Activated T-cell treated with anti-CD3 and anti-CD28 coated beads, Interleukin-2, amount 50 U/mL, for 4 hours (primary cell): Measurements from ENCODE around the gene INO80. TPM values are rescaled to one million over a fixed set of nuclear protein-coding genes. Genes with fewer than 3 reads are reported as not detected.

Source experiments
- ATAC-seq, 2 donors: fragments of 200-7000 bp; cut with Tn5 transposase; one replicate each; pipeline ENCODE4 v1.10.0; 2021
- DNase-seq: peaks from one replicate; pipeline ENCODE4 v3.0.0-alpha.2; 2020
- H3K27me3 Mint-ChIP-seq: one replicate; pipeline ENCODE4 v1.8.0; 2021; ENCODE audit warnings: low read depth, mixed read lengths
- H3K36me3 Mint-ChIP-seq: one replicate; pipeline ENCODE4 v1.8.0; 2022; ENCODE audit warnings: mixed read lengths; ENCODE audit not compliant: insufficient read depth
- H3K4me1 Mint-ChIP-seq: one replicate; pipeline ENCODE4 v1.8.0; 2021; ENCODE audit warnings: low read depth, mixed read lengths
- H3K4me3 Mint-ChIP-seq: one replicate; pipeline ENCODE4 v1.8.0; 2021; ENCODE audit warnings: mild to moderate bottlenecking, moderate library complexity, mixed read lengths
- H3K9me3 Mint-ChIP-seq: one replicate; pipeline ENCODE4 v1.8.0; 2021; ENCODE audit warnings: mixed read lengths
- total RNA-seq, 3 donors: library from RNA; stranded (reverse); gene quantifications; one replicate each; pipeline ENCODE4 v1.2.1, GENCODE V29; 2021

INO80 gene
- total RNA-seq, 3 donors from 2014 or later: 39.2 to 42.0 (median 40.5) TPM

DNA sequence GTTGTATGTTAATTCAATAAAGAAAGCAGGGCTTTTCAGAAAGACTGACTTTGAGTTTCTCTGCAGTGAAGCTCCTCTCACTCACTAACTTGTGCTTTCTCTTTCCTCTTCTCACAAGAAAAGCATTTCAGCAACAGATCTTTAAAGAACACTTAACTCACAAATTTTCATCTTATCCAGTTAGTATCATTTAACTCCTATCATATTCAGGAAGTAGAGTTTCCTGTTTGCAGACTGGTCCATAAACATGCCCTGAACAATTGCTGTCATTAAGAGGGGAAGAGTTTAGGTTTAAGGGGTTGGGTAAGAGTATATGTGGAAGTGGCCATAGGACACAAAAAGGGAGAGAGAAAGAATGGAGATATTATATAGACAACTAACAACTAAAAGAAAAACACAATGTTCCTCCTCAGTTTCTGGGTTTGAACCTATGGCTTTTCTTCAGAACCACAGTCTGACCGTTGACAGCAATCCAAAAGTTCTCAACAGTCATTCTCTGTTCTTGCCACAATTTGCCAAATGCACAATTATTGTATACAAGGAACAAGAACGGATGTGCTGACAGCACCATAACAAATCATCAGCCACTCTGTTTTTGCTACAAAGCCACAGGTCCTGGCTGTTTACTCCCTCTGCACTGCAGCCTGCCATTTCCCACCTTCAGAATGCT, 98.9 kb downstream of the INO80 start:
- ATAC-seq: no peak
- H3K27me3 Mint-ChIP-seq: no peaks in the 10 kb centered on the region

GRCh38 chr15:41013691-41014414, 102.2 kb downstream of the INO80 start:
- DNase-seq (no peak), ATAC-seq (no peak)
- Mint-ChIP-seq H3K9me3 (no peaks in the 10 kb centered on the region), H3K27me3 (no peaks in the 10 kb centered on the region), H3K4me3 (no peak overlapping the region), H3K4me1 (peaks cover 8% of the 10 kb centered on the region), H3K36me3 (peaks cover 45% of the 10 kb centered on the region)

More for the DNA sequence above, 98.9 kb downstream of the INO80 start:
- no peak for DNase-seq
- no peaks in the 10 kb centered on the region for H3K9me3 Mint-ChIP-seq
- peaks cover 8% of the 10 kb centered on the region for H3K4me1 Mint-ChIP-seq
- no peak overlapping the region for H3K4me3 Mint-ChIP-seq
- peaks cover 40% of the 10 kb centered on the region for H3K36me3 Mint-ChIP-seq

GRCh38 chr15:41011055-41011815, 104.8 kb downstream of the INO80 start:
- DNase-seq (no peak), ATAC-seq (no peak)
- Mint-ChIP-seq H3K27me3 (no peaks in the 10 kb centered on the region), H3K4me3 (no peak overlapping the region), H3K4me1 (peaks cover 2% of the 10 kb centered on the region), H3K36me3 (peaks cover 39% of the 10 kb centered on the region), H3K9me3 (no peaks in the 10 kb centered on the region)

- Mint-ChIP-seq H3K27me3 (no peaks in the 10 kb centered on the region), H3K36me3 (peaks cover 39% of the 10 kb centered on the region), H3K4me1 (peaks cover 2% of the 10 kb centered on the region), H3K4me3 (no peak overlapping the region), H3K9me3 (no peaks in the 10 kb centered on the region)
- DNase-seq (no peak), ATAC-seq (no peak)
Measured at GRCh38 chr15:41010345-41010744, 105.7 kb downstream of the INO80 start.

DNA sequence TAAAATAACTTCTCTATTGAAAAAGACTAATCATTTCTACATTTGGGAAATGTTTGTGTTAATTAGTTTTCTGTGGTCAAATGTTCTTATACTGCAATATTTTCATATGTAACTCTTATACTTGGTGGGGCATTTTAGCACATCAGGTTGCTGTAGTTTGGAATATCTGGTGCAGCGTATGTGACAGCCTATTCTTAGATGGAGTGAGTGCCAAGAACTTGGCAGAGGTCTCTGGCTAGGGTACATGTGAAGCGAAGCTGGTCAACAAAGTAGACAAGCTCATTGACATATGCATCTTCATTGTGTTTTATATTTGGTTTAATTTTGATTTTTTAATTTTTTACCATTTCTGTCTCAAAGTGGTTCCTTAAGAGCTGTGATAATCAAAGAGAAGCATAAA, 109.6 kb downstream of the INO80 start:
- no peak for DNase-seq
- Mint-ChIP-seq H3K4me1 (no peaks in the 10 kb centered on the region), H3K36me3 (peaks cover 29% of the 10 kb centered on the region), H3K27me3 (no peaks in the 10 kb centered on the region), H3K9me3 (no peaks in the 10 kb centered on the region), H3K4me3 (no peak overlapping the region)
- no peak for ATAC-seq

DNA sequence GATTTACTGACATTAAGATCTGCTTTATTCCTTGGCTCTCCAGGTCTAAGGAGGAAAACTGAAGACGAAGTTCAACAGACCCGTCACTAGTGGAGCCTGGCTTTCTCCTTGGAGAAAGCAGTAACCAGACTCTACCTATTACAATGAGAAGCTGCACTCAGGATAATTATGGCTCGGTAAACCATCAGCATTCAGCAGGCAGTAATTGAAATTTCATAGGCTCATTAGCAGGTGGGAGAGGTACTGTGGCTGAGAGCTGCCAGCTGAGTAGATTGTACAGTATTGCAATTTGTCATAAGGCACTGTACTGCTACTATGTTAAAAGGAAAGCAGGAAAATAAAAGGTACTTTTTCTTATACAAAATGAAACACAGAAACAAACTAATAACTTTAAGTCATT, 111.6 kb downstream of the INO80 start:
- no peak overlapping the region for H3K4me3 Mint-ChIP-seq
- ATAC-seq (no peak), DNase-seq (no peak)
- H3K9me3 Mint-ChIP-seq: no peaks in the 10 kb centered on the region
- H3K4me1 Mint-ChIP-seq: no peaks in the 10 kb centered on the region
- H3K36me3 Mint-ChIP-seq: peaks cover 33% of the 10 kb centered on the region
- H3K27me3 Mint-ChIP-seq: no peaks in the 10 kb centered on the region

- Mint-ChIP-seq H3K36me3 (peaks cover 30% of the 10 kb centered on the region), H3K27me3 (no peaks in the 10 kb centered on the region), H3K4me3 (no peak overlapping the region), H3K9me3 (no peaks in the 10 kb centered on the region), H3K4me1 (no peaks in the 10 kb centered on the region)
- ATAC-seq (no peak), DNase-seq (no peak)
Measured at GRCh38 chr15:41001524-41002214, 114.4 kb downstream of the INO80 start.

DNA sequence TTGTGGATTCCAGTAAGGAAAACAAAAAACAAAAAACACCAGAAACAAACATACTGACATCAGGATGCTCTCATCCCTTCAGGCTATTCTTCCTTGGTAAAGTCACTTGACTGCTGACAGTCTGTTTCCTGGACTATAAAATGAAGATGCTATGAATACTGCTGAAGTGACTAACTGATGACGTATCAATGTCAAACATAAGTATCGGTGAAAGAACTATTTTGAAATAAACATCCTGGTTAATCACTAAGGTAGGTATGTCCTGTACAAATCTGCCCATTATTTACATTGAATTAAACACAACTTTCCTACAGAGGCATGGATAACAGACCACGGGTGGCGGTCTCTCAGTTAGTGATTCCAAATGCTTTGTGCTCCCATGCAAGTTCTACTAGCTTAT, 116.9 kb downstream of the INO80 start:
- H3K36me3 Mint-ChIP-seq: peaks cover 34% of the 10 kb centered on the region
- no peaks in the 10 kb centered on the region for H3K4me1 Mint-ChIP-seq
- ATAC-seq: no peak
- no peaks in the 10 kb centered on the region for H3K9me3 Mint-ChIP-seq
- no peak for DNase-seq
- no peaks in the 10 kb centered on the region for H3K27me3 Mint-ChIP-seq
- no peak overlapping the region for H3K4me3 Mint-ChIP-seq

- Mint-ChIP-seq H3K9me3 (no peaks in the 10 kb centered on the region), H3K4me1 (peaks cover 7% of the 10 kb centered on the region), H3K27me3 (no peaks in the 10 kb centered on the region), H3K4me3 (no peak overlapping the region), H3K36me3 (peaks cover 41% of the 10 kb centered on the region)
- ATAC-seq (no peak), DNase-seq (no peak)
Measured at GRCh38 chr15:40995656-40996055, 120.4 kb downstream of the INO80 start.

GRCh38 chr15:40992825-40993224, 123.3 kb downstream of the INO80 start:
- no peak for ATAC-seq
- no peak for DNase-seq
- peaks cover 51% of the 10 kb centered on the region for H3K36me3 Mint-ChIP-seq
- H3K4me3 Mint-ChIP-seq: no peak overlapping the region
- H3K9me3 Mint-ChIP-seq: no peaks in the 10 kb centered on the region
- no peaks in the 10 kb centered on the region for H3K27me3 Mint-ChIP-seq
- peaks cover 15% of the 10 kb centered on the region for H3K4me1 Mint-ChIP-seq

DNA sequence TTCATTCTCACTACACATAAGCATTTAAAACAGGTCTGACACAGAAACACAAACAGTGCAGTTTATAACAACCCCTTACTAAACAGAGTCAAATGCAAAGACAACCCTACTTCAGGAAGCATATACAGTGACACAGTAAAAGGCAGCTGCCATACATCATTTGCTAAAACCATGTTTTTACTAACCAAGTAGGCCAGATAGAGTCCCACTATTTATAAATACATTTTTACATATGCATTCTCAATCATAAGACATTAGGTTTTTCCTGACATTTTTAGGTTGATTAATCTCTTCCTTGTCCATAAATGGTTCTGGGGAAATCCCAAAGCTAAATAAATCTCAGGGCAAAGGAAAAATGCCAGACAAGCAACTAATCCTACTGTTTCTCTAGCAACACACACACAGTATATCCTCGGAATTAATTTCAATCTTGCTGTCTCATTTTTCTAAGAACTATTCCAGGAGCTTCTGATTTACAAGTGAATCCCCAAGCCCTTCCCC, 123.8 kb downstream of the INO80 start:
- H3K4me1 Mint-ChIP-seq: peaks cover 15% of the 10 kb centered on the region
- peaks cover 52% of the 10 kb centered on the region for H3K36me3 Mint-ChIP-seq
- H3K9me3 Mint-ChIP-seq: no peaks in the 10 kb centered on the region
- ATAC-seq: no peak
- no peaks in the 10 kb centered on the region for H3K27me3 Mint-ChIP-seq
- H3K4me3 Mint-ChIP-seq: no peak overlapping the region
- no peak for DNase-seq

GRCh38 chr15:40991355-40991754, 124.7 kb downstream of the INO80 start:
- H3K36me3 Mint-ChIP-seq: peaks cover 53% of the 10 kb centered on the region
- H3K9me3 Mint-ChIP-seq: no peaks in the 10 kb centered on the region
- H3K4me1 Mint-ChIP-seq: peaks cover 15% of the 10 kb centered on the region
- H3K27me3 Mint-ChIP-seq: no peaks in the 10 kb centered on the region
- ATAC-seq (no peak), DNase-seq (no peak)
- H3K4me3 Mint-ChIP-seq: no peak overlapping the region

- peaks cover 15% of the 10 kb centered on the region for H3K4me1 Mint-ChIP-seq
- peak in 1 of 2 donors; percentile 38 for ATAC-seq
- H3K27me3 Mint-ChIP-seq: no peaks in the 10 kb centered on the region
- H3K9me3 Mint-ChIP-seq: no peaks in the 10 kb centered on the region
- H3K36me3 Mint-ChIP-seq: peaks cover 51% of the 10 kb centered on the region
- H3K4me3 Mint-ChIP-seq: no peak overlapping the region
- no peak for DNase-seq
Measured at GRCh38 chr15:40990789-40991188, 125.3 kb downstream of the INO80 start.

DNA sequence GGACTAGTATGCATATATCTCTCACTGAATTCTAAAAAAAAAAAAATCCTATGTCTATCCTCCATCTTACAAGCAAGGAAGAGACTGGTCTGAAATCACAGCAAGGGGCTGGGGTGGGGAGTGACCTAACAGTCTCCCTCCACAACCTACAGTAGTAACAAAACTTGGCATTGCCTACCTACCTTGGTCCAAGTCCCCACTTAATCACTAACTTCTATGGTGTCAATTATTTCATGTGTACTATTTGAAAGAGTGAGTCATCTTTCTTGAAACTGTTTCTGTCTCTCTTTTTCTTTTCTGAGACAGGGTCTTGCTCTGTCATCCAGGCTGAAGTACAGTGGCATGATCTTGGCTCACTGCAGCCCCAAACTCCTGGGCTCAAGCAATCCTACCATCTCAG, 126.0 kb downstream of the INO80 start:
- no peaks in the 10 kb centered on the region for H3K27me3 Mint-ChIP-seq
- ATAC-seq: no peak

More for the DNA sequence above, 126.0 kb downstream of the INO80 start:
- Mint-ChIP-seq H3K4me3 (no peak overlapping the region), H3K4me1 (peaks cover 15% of the 10 kb centered on the region), H3K9me3 (no peaks in the 10 kb centered on the region), H3K36me3 (peaks cover 49% of the 10 kb centered on the region)
- DNase-seq: no peak
